ENCODE results near the gene NRIP1.
"Not testable (repeated sequence)": the region's sequence is repeated elsewhere in the genome, so short reads cannot be mapped to it uniquely, and the experiment has no call there.

The NRIP1 gene

DNA sequence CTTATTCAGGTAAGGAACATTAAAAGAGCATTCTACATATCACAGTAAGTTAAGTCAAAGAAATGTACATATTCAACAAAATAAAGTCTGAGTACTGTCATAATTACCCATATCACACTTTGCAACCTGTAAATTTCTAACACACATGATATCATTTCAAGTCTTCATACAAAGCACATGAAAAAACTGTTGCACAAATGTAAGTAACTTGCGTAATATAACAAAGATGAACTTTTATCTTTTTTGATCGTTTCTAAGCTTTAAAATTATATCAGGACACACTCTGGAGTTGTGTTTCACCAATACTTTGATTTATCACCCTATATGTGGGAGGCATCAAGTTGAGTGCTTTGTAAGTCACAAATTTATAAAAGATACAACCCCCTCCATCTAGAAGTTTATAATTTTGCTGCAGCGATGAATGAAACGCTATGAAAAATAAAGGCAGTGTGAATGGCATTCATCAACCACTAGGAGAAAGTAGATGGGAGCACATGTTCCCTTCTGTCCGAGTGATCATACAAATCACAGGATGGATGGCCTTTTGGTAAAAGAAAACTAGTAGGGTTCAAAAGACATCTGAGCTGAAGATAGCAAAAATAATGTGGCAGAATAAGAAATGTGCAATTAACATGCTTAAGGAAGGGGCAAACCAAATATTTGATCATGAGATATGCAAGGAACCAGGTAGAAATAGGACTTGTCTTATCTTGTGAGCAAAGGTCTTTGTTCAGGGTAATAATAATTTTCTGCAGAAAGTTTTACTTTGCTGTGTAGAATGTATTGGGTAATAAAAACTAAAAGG, 27.5 kb downstream of the NRIP1 start:
- DNase-seq, result no peak

GRCh38 chr21:15036189-15036588, 28.6 kb downstream of the NRIP1 start:
- DNase-seq, result no peak

- no peak for DNase-seq
These were observed 30.5 kb downstream of the NRIP1 start for GRCh38 chr21:15034126-15034853.

GRCh38 chr21:15031790-15032357, 32.9 kb downstream of the NRIP1 start:
- DNase-seq, result no peak

DNA sequence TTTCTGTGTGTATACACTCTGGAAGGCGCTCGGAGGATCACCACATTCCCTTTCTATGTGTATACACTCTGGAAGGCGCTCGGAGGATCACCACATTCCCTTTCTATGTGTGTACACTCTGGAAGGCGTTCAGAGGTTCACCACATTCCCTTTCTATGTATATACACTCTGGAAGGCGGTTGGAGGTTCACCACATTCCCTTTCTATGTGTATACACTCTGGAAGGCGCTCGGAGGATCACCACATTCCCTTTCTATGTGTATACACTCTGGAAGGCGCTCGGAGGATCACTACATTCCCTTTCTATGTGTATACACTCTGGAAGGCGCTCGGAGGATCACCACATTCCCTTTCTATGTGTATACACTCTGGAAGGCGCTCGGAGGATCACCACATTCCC, 33.4 kb downstream of the NRIP1 start:
- DNase-seq, result not testable (repeated sequence)

- not testable (repeated sequence) for DNase-seq
These were observed 33.9 kb downstream of the NRIP1 start for GRCh38 chr21:15030861-15031260.

DNA sequence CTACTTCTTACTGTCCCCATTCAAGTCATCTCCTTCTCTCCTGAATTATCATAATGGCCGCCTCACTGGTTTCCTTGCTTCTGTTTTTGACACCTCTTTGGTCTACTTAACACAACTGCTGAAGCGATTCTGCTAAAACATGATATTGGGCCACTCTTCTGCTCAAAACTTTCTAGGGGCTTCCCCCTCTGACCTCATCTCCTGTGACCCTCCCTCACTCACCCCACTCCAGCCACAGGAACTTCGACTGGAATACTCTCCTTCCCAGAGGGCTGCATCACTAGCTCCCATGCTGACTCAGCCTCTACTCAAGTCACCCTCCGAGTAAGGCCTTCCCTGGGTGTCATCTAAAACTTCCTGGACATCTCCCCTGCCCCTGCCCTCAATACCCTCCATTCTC, 35.7 kb downstream of the NRIP1 start:
- DNase-seq, result no peak

DNA sequence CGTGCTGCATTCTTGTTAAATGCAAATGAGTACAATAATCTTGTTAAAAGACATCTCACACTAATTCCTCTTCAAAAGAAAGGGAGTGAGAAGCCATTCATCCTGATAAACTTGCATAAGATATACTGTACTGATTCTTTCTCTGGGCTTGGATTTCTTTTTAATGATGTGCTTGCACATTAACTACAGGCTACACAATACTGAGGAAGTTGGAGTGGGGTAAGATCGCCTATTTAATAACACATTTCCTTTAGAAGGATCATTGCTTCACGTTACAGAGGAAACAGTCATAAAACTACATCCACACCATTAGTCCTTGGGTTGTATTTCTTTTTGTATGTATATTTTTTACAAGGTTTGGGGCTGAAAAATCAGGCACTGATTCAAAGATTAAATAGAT, 36.6 kb downstream of the NRIP1 start:
- no peak for DNase-seq

- no peak for DNase-seq
These were observed 37.7 kb downstream of the NRIP1 start for GRCh38 chr21:15027056-15027455.

DNA sequence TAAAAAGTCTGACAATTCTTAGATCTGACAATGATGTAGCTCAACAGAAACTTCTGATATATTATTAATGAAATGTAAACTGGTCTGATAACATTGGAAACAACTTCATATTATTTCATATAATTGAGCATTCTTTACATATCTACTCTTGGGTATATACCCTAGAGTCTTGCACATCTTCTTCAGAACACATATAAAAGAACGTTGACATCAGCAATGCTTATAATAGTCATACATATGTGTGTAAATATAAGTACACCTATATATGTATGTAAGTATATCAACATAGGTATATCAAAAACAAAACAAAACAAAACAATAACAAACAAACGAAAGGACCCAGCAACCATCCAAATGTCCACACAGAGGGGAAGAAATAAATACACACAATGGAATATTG, 38.4 kb downstream of the NRIP1 start:
- DNase-seq, result no peak

DNA sequence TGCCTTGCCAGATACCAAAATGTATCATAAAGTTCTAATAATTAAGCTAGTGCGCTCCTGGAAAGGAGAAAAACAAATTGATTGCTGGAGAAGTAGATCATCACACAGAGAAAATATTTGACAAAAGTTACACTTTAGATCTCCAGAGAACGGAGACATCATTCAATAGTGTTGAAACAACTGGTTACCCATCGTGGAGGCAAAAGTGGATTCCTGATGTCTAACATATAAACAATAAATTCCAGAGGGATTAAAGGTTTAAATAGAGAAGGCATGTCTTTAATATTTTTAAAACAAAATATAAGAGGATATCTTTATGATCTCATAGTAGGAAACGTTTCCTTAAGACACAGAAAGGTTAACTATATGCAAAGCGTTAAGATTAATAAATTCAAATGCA, 41.0 kb downstream of the NRIP1 start:
- no peak for DNase-seq

- DNase-seq, result no peak
These were observed 42.1 kb downstream of the NRIP1 start for GRCh38 chr21:15022608-15023261.

DNA sequence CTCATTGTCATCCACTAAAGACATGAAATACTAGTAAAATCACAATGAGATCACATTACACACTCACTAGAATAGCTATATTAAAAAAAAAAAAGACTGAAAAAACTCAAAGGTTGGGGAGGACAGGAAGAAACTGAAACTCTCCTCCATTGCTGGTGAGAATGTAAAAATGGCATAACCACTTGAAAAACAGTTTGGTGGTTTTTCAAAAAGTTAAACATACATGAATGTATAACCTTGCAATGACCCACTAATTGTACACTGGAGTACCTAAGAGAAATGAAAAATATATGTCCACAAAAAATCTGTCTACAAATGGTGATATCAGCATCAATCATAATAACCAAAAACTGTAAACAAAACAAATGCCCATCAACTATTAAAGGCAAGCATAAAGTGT, 44.0 kb downstream of the NRIP1 start:
- no peak for DNase-seq

DNA sequence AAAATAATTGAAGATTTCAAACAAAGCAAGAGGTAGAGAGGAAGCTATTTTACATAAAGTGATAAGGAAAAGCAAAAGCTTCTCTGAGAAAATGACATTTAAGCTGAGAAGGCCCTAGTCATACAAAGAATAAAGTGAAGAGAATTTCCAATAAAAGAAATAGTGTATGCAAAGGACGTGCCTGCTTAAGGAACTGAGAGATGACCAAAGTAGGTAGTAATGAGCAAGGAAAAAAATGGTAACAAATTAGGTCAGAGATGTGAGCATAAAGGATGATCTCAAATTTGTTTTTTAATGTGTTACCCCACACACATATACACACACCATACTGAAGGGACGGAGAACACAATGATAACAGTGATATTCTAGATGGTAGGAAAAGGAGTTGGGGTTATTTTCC, 46.4 kb downstream of the NRIP1 start:
- DNase-seq, result no peak

DNA sequence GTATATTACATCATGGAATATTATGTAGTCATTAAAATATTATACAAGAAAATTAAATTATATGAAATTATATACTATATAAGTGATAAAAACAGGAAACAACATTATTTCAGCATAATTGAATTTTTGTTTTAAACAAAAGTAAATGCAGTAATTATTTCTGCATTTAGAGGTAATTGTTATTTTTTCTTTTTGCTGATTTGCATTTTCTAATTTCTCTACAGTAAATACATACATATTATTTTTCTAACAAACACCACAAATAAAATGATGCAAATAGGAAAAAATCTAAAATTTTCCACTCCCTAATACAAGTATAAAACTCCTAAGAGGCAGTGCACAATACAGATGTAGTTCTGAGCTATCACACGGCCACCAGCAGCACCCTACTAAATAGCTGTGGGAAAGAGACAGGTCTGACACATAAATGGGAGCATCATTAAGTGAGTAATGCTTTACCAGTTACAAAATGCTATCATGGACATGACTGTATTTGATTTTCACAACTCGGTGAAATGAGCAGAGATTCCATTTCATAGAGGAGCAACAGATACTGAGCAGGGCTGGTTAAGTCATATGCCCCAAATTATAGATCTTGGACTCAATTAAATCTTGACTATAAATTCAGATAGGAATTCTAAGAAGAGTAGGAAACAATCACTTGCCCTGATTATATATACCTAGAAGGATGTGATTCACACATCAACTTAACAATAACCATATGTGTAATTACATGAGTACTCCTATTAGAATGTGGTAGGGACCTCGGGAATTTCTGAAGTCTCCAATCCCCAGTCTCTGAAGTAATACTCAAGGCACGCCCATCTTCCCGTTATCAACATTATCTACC, 49.0 kb downstream of the NRIP1 start:
- DNase-seq, result no peak

- no peak for DNase-seq
These were observed 50.6 kb downstream of the NRIP1 start for GRCh38 chr21:15014221-15014620.

DNA sequence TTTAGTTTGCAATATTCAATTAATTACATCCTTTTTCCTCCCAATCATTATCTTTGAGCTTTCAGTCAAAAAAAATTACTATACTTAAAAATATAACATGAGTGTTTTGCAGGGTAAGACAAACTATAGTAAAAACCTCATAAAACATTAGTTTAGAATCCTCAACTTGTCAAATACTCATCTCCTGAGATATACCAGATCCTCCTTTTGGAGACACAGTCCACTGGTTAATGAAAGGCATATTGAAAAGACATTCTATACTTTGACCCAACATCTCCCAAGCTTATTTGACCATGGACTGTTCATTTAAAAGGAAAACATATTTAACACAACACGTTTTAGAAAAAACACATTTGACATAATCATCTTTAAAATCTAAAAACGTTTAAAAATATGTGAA, 52.8 kb downstream of the NRIP1 start:
- no peak for DNase-seq

GRCh38 chr21:15010645-15011044, 54.2 kb downstream of the NRIP1 start:
- no peak for DNase-seq

DNA sequence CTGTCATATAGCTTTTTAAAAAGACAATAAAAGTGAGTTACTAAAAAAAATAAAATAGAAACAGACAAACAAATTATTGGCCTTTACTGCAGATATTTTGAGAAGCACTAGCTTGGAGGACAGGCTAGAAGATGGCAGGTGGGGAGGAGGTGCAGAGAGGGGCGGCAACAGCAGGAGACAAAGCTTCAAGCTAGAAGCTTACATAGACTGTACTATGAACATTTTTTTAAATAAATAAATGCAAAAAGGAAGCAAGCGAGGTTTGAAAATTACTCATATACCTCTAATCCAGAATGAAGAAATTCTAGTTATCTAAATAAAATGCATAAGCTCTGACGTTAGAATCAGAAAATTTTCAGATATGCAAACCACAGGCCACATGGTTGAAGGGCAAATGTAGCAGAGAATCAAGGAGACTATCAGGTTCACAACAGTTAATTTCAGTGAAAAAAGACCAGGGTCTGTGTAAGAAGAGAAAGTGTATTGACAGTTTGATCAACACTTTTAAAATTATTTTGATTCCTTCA, 54.9 kb downstream of the NRIP1 start:
- no peak for DNase-seq

DNA sequence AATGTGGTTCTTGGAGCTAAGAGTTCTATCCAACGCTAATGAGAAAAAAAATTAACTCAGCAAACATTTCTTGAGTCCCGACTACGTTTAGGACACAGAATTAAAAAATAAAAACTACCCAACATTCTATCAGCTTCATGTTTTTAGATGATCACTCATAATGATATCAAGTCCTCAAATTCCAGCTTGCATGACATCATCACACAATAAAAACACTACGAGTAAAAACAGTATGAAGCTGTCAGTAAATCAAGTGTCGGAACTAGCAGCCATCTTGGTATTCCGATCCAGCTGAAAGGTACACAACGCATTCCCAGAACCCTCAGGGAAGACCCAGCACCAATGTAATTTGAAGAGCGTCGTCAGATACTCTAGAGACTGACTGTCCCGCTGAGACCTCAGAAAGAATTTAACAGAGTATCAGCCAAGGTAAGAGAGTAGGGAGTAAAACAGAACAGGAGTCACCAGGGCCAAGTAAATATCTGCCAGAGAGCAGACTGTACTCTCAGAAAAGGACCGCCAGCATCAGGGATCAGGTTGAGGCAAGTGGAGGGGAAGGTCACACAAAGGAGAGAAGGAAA, 57.0 kb downstream of the NRIP1 start:
- no peak for DNase-seq

GRCh38 chr21:15006594-15007230, 58.1 kb downstream of the NRIP1 start:
- DNase-seq, result no peak
